ENCODE measurements around the gene FAM236A. TPM values are rescaled to one million over a fixed set of nuclear protein-coding genes. Genes with fewer than 3 reads are reported as not detected.
"Not testable (repeated sequence)": the region's sequence is repeated elsewhere in the genome, so short reads cannot be mapped to it uniquely, and the experiment has no call there.

The FAM236A gene
- not detected in 2 replicates for total RNA-seq
- total RNA-seq (2013), result not detected
- polyA plus RNA-seq, result not detected in 2 replicates
- polyA minus RNA-seq, result not detected in 2 replicates

DNA sequence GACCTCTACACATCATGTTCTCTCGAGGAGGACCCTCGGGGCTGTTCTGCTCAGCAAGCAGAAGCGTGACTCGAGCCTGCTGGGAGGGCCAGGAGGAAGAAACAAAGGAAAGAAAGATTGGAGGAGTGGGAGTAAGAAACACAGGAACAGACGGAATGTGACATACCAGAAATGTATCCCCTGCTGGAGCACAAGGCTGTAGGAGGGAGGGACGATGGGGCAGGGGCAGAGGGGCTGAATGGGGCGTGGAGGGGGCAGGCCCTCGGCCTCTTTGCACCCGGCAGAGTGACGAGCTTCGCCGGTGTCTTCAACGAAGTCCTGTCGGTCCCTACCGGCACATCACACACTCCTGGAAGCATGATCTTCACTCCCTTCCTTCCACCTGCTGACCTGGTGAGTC, at the start of gene FAM236A:
Gene FAM236A, plus strand, starts transcription at position 301 of the 400 bp plus-strand sequence. Its CDS starts 57 bp downstream, at position 358.
- DNase-seq; H3K36me3 ChIP-seq (replicated peaks in 1 of 2; ENCODE audit: control extremely low read depth in 1 of 2, control insufficient read depth in 1 of 2, extremely low read depth in 1 of 2, insufficient read depth in 2 of 2, low read length in 1 of 2); POLR2A ChIA-PET; H3K9me3 ChIP-seq (ENCODE audit: control extremely low read depth in 1 of 3, control insufficient read depth in 2 of 3, insufficient read depth in 1 of 3, low read length in 2 of 3); H3K27me3 ChIP-seq (replicated peaks in 1 of 4; ENCODE audit: control extremely low read depth in 1 of 4, control insufficient read depth in 3 of 4, insufficient read depth in 4 of 4, low read length in 3 of 4); H3K9me3 Mint-ChIP-seq (ENCODE audit: insufficient read depth); H3K4me1 ChIP-seq (ENCODE audit: control insufficient read depth in 2 of 2, insufficient read depth in 2 of 2, low read length in 2 of 2); H3K9ac ChIP-seq (ENCODE audit: low read length); H3K4me3 Mint-ChIP-seq; H3K79me2 ChIP-seq (ENCODE audit: control insufficient read depth, insufficient read depth, low read length); H3K27ac ChIP-seq (ENCODE audit: low read length in 2 of 2); H3K27ac Mint-ChIP-seq; intact Hi-C loops (cut with micrococcal nuclease); H3K4me3 ChIP-seq (ENCODE audit: control extremely low read depth in 1 of 5, extremely low read depth in 1 of 5, insufficient read depth in 1 of 5, low read depth in 2 of 5, low read length in 4 of 5); ATAC-seq (ENCODE audit: low read depth); H3K4me2 ChIP-seq (replicated peaks; ENCODE audit: low read depth, low read length, poor library complexity, severe bottlenecking); CTCF ChIA-PET; H2AFZ ChIP-seq (ENCODE audit: insufficient read depth, low read depth, low read length, poor library complexity, severe bottlenecking); H4K20me1 ChIP-seq (ENCODE audit: control insufficient read depth, insufficient read depth, low read length, poor library complexity, severe bottlenecking); H3K27me3 Mint-ChIP-seq; H3K4me1 Mint-ChIP-seq: not testable (repeated sequence)
- no CpG with 5 or more reads among the region's 15 CpGs for WGBS (ENCODE audit: insufficient coverage)

DNA sequence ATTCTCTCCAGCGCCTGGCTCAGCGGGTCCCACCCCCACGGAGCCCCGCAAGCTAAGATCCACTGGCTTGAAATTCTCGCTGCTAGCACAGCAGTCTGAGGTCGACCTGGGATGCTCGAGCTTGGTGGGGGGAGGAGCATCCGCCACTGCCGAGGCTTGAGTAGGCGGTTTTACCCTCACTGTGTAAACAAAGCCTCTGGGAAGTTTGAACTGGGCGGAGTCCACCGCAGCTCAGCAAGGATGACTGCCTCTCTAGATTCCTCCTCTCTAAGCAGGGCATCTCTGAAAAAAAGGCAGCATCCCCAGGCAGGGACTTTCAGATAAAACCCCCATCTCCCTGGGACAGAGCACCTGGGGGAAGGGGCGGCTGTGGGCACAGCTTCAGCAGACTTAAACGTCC, 48.3 kb upstream of the FAM236A start:
- H3K4me1 ChIP-seq (ENCODE audit: control insufficient read depth in 2 of 2, insufficient read depth in 2 of 2, low read length in 2 of 2); POLR2A ChIA-PET; H3K27me3 Mint-ChIP-seq; H3K36me3 ChIP-seq (replicated peaks in 1 of 2; ENCODE audit: control extremely low read depth in 1 of 2, control insufficient read depth in 1 of 2, extremely low read depth in 1 of 2, insufficient read depth in 2 of 2, low read length in 1 of 2); H3K27me3 ChIP-seq (replicated peaks in 1 of 4; ENCODE audit: control extremely low read depth in 1 of 4, control insufficient read depth in 3 of 4, insufficient read depth in 4 of 4, low read length in 3 of 4); H4K20me1 ChIP-seq (ENCODE audit: control insufficient read depth, insufficient read depth, low read length, poor library complexity, severe bottlenecking); intact Hi-C loops (cut with micrococcal nuclease); H3K27ac Mint-ChIP-seq; H3K9ac ChIP-seq (ENCODE audit: low read length); H3K4me3 Mint-ChIP-seq; H3K4me2 ChIP-seq (replicated peaks; ENCODE audit: low read depth, low read length, poor library complexity, severe bottlenecking); H3K9me3 ChIP-seq (ENCODE audit: control extremely low read depth in 1 of 3, control insufficient read depth in 2 of 3, insufficient read depth in 1 of 3, low read length in 2 of 3); H2AFZ ChIP-seq (ENCODE audit: insufficient read depth, low read depth, low read length, poor library complexity, severe bottlenecking); ATAC-seq (ENCODE audit: low read depth); H3K9me3 Mint-ChIP-seq (ENCODE audit: insufficient read depth); H3K4me3 ChIP-seq (ENCODE audit: control extremely low read depth in 1 of 5, extremely low read depth in 1 of 5, insufficient read depth in 1 of 5, low read depth in 2 of 5, low read length in 4 of 5); DNase-seq; H3K27ac ChIP-seq (ENCODE audit: low read length in 2 of 2); H3K79me2 ChIP-seq (ENCODE audit: control insufficient read depth, insufficient read depth, low read length); H3K4me1 Mint-ChIP-seq; CTCF ChIA-PET: not testable (repeated sequence)
- WGBS (ENCODE audit: insufficient coverage), result no CpG with 5 or more reads among the region's 14 CpGs

DNA sequence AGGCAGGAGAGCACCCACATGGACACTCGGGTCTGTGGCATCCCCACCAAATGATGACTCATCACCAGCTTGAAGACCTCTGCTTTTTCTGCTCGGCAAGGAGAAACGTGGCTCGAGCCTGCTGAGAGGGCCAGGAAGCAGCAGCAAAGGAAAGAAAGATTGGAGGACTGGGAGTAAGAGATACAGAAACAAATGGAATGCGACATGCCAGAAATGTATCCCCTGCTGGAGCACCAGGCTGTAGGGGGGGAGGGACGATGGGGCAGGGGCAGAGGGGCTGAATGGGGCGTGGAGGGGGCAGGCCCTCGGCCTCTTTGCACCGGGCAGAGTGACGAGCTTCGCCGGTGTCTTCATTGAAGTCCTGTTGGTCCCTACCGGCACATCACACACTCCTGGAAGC, 25.7 kb upstream of the FAM236A start, which contains the start of gene FAM236C:
Gene FAM236C, plus strand, starts transcription at position 301 of the 400 bp plus-strand sequence. CDS start 100 bp downstream, outside the sequence.
- H3K9me3 ChIP-seq (ENCODE audit: control extremely low read depth in 1 of 3, control insufficient read depth in 2 of 3, insufficient read depth in 1 of 3, low read length in 2 of 3); H3K9ac ChIP-seq (ENCODE audit: low read length); H3K4me1 ChIP-seq (ENCODE audit: control insufficient read depth in 2 of 2, insufficient read depth in 2 of 2, low read length in 2 of 2); H3K9me3 Mint-ChIP-seq (ENCODE audit: insufficient read depth); POLR2A ChIA-PET; ATAC-seq (ENCODE audit: low read depth); intact Hi-C loops (cut with micrococcal nuclease); H4K20me1 ChIP-seq (ENCODE audit: control insufficient read depth, insufficient read depth, low read length, poor library complexity, severe bottlenecking); H3K36me3 ChIP-seq (replicated peaks in 1 of 2; ENCODE audit: control extremely low read depth in 1 of 2, control insufficient read depth in 1 of 2, extremely low read depth in 1 of 2, insufficient read depth in 2 of 2, low read length in 1 of 2); H3K4me2 ChIP-seq (replicated peaks; ENCODE audit: low read depth, low read length, poor library complexity, severe bottlenecking); H3K4me1 Mint-ChIP-seq; H2AFZ ChIP-seq (ENCODE audit: insufficient read depth, low read depth, low read length, poor library complexity, severe bottlenecking); H3K4me3 Mint-ChIP-seq; H3K4me3 ChIP-seq (ENCODE audit: control extremely low read depth in 1 of 5, extremely low read depth in 1 of 5, insufficient read depth in 1 of 5, low read depth in 2 of 5, low read length in 4 of 5); CTCF ChIA-PET; H3K27me3 ChIP-seq (replicated peaks in 1 of 4; ENCODE audit: control extremely low read depth in 1 of 4, control insufficient read depth in 3 of 4, insufficient read depth in 4 of 4, low read length in 3 of 4); H3K27ac Mint-ChIP-seq; DNase-seq; H3K27me3 Mint-ChIP-seq; H3K27ac ChIP-seq (ENCODE audit: low read length in 2 of 2); H3K79me2 ChIP-seq (ENCODE audit: control insufficient read depth, insufficient read depth, low read length): not testable (repeated sequence)
- no CpG with 5 or more reads among the region's 13 CpGs for WGBS (ENCODE audit: insufficient coverage)

DNA sequence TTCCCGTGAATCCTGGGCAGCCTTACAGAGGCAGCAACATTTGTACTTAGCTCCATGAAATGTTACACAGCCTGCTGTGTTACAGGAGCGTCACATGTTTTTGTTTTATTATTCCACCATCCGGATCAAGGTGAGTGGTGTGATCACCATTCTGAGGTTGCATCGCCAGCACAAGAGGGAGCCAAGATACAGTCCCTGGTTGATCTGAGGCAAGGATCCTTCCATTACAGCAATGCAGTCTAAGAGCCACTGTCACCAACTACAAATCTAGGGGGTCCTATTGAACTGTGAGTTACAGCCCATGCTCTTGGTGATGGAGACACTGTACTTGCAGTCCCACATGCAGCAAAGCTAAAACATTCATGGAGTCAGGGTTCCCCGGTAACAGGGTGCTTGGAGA, 21.9 kb upstream of the FAM236A start:
- H3K79me2 ChIP-seq (ENCODE audit: control insufficient read depth, insufficient read depth, low read length); CTCF ChIA-PET; H4K20me1 ChIP-seq (ENCODE audit: control insufficient read depth, insufficient read depth, low read length, poor library complexity, severe bottlenecking); intact Hi-C loops (cut with micrococcal nuclease); H3K27ac Mint-ChIP-seq; H3K4me1 Mint-ChIP-seq; DNase-seq; H3K4me3 ChIP-seq (ENCODE audit: control extremely low read depth in 1 of 5, extremely low read depth in 1 of 5, insufficient read depth in 1 of 5, low read depth in 2 of 5, low read length in 4 of 5); H3K9me3 ChIP-seq (ENCODE audit: control extremely low read depth in 1 of 3, control insufficient read depth in 2 of 3, insufficient read depth in 1 of 3, low read length in 2 of 3); H3K27me3 ChIP-seq (replicated peaks in 1 of 4; ENCODE audit: control extremely low read depth in 1 of 4, control insufficient read depth in 3 of 4, insufficient read depth in 4 of 4, low read length in 3 of 4); H3K27ac ChIP-seq (ENCODE audit: low read length in 2 of 2); H3K9ac ChIP-seq (ENCODE audit: low read length); H3K4me1 ChIP-seq (ENCODE audit: control insufficient read depth in 2 of 2, insufficient read depth in 2 of 2, low read length in 2 of 2); ATAC-seq (ENCODE audit: low read depth); H3K27me3 Mint-ChIP-seq; H3K4me3 Mint-ChIP-seq; POLR2A ChIA-PET; H3K9me3 Mint-ChIP-seq (ENCODE audit: insufficient read depth); H3K36me3 ChIP-seq (replicated peaks in 1 of 2; ENCODE audit: control extremely low read depth in 1 of 2, control insufficient read depth in 1 of 2, extremely low read depth in 1 of 2, insufficient read depth in 2 of 2, low read length in 1 of 2); H3K4me2 ChIP-seq (replicated peaks; ENCODE audit: low read depth, low read length, poor library complexity, severe bottlenecking); H2AFZ ChIP-seq (ENCODE audit: insufficient read depth, low read depth, low read length, poor library complexity, severe bottlenecking): not testable (repeated sequence)
- WGBS (ENCODE audit: insufficient coverage), result no CpG with 5 or more reads among the region's 5 CpGs
